ENCODE measurements around the gene HMCN1. TPM values are rescaled to one million over a fixed set of nuclear protein-coding genes. Genes with fewer than 3 reads are reported as not detected.
A peak's percentile ranks its signal among the peaks of the same experiment; 100 is the strongest.

HMCN1 gene
- total RNA-seq, 1 experiment from 2014 or later, result 0.31 TPM

GRCh38 chr1:185926588-185926987 is 192.4 kb downstream of the HMCN1 start:
- peak in 1 of 2 experiments; percentile 81 for DNase-seq
- intact Hi-C loops (cut with micrococcal nuclease; ENCODE audit: unreplicated experiment), result no loop called here
- no peaks in the 10 kb centered on the region for H3K27me3 ChIP-seq (ENCODE audit: insufficient read depth, low read depth)
- H3K79me2 ChIP-seq (ENCODE audit: low read depth), result no peaks in the 10 kb centered on the region
- H3K4me3 ChIP-seq, result no peak overlapping the region
- BruUV-seq (replicated peaks), result no TSS peak
- no peaks in the 10 kb centered on the region for H4K20me1 ChIP-seq (ENCODE audit: insufficient read depth)
- no peak overlapping the region for H3K27ac ChIP-seq
- peaks cover 6% of the 10 kb centered on the region; the same call in 1 of the 2 replicates for H3F3A ChIP-seq (ENCODE audit: insufficient read depth, low read depth)
- no peaks in the 10 kb centered on the region for H3K9me2 ChIP-seq (ENCODE audit: insufficient read depth)
- H2AFZ ChIP-seq, result 0 out of 2 replicates have a peak overlapping the region, but pooled peaks have one; percentile 29
- peak overlapping the region; percentile 26 for H3K4me2 ChIP-seq
- no peaks in the 10 kb centered on the region for H3K9me3 ChIP-seq (ENCODE audit: insufficient read depth, low read depth)
- H3K36me3 ChIP-seq (ENCODE audit: low read depth), result no peaks in the 10 kb centered on the region
- TF ChIP-seq EZH2 (IDR thresholded peaks at IDR 0.05; ENCODE audit: low read depth), result no peak
- TF ChIP-seq, protein P1, sequence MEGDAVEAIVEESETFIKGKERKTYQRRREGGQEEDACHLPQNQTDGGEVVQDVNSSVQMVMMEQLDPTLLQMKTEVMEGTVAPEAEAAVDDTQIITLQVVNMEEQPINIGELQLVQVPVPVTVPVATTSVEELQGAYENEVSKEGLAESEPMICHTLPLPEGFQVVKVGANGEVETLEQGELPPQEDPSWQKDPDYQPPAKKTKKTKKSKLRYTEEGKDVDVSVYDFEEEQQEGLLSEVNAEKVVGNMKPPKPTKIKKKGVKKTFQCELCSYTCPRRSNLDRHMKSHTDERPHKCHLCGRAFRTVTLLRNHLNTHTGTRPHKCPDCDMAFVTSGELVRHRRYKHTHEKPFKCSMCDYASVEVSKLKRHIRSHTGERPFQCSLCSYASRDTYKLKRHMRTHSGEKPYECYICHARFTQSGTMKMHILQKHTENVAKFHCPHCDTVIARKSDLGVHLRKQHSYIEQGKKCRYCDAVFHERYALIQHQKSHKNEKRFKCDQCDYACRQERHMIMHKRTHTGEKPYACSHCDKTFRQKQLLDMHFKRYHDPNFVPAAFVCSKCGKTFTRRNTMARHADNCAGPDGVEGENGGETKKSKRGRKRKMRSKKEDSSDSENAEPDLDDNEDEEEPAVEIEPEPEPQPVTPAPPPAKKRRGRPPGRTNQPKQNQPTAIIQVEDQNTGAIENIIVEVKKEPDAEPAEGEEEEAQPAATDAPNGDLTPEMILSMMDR (conservative IDR thresholded peaks at IDR 0.05), result no peak
- CTCF ChIA-PET, result no interaction called here
- peaks cover 14% of the 10 kb centered on the region for H3K4me1 ChIP-seq (replicated peaks; ENCODE audit: insufficient read depth)
- POLR2A ChIA-PET (ENCODE audit: unreplicated experiment), result no interaction called here

DNA sequence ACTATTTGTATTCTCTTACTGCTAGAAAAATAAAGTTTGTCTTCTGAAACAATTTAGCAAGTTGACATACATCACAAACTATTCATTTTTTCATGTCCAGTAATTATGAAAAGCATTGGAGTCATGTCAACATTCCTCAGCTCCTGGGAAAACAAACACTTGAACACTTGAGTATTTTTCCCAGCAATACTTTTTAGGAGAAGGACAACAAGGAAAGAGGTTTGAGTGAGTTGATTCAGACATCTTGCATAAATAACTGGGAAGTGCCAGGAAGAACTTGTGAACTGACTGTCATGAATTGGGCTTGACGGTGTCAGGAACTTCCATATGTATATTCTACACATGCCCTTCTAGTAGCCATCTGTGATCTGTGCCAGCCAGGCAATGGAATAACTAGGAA is 195.6 kb downstream of the HMCN1 start:
- Histone ChIP-seq H3K4me3 (no peak overlapping the region), H3K27ac (no peak overlapping the region), H2AFZ (no peak overlapping the region), H3K36me3 (ENCODE audit: low read depth) (no peaks in the 10 kb centered on the region), H3F3A (ENCODE audit: insufficient read depth, low read depth) (peaks cover 6% of the 10 kb centered on the region; the same call in 1 of the 2 replicates), H3K9me2 (ENCODE audit: insufficient read depth) (no peaks in the 10 kb centered on the region), H3K4me1 (replicated peaks; ENCODE audit: insufficient read depth) (peaks cover 14% of the 10 kb centered on the region), H3K9me3 (ENCODE audit: insufficient read depth, low read depth) (no peaks in the 10 kb centered on the region), H3K27me3 (ENCODE audit: insufficient read depth, low read depth) (no peaks in the 10 kb centered on the region), H3K79me2 (ENCODE audit: low read depth) (no peaks in the 10 kb centered on the region), H4K20me1 (ENCODE audit: insufficient read depth) (no peaks in the 10 kb centered on the region), H3K4me2 (no peak overlapping the region)
- TF ChIP-seq, protein P1 (conservative IDR thresholded peaks at IDR 0.05), result no peak
- TF ChIP-seq EZH2 (IDR thresholded peaks at IDR 0.05; ENCODE audit: low read depth), result no peak
- ChIA-PET POLR2A (ENCODE audit: unreplicated experiment) (interaction anchor here (0.5 kb wide), 1 partner anchor 1919 kb away, joined by 6 read pairs; no protein-coding TSS in a partner anchor), CTCF (no interaction called here)
- BruUV-seq (replicated peaks), result no TSS peak
- intact Hi-C loops (cut with micrococcal nuclease; ENCODE audit: unreplicated experiment), result no loop called here
- no peak for DNase-seq

DNA sequence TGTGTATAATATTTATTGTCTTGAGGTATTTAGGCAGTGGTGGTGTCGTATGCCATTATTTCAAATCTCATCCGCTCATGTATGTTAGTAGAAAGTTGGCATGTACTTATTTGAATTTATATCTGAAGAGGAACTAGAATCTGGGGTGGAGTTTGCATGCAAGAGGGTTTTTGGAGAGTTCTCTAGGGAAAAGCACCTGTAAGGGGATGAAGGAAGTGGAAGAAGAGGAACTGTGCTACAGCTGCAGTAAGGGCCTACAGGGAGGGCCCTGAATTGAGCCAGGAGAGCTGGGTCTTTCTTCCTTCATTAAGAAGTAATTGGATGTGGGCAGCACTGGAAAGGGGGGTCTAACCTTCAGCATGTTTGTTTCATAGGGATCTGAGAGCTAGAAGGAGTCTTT is 197.2 kb downstream of the HMCN1 start:
- BruUV-seq (replicated peaks), result no TSS peak
- Histone ChIP-seq H3K27me3 (ENCODE audit: insufficient read depth, low read depth) (no peaks in the 10 kb centered on the region), H2AFZ (no peak overlapping the region), H3K9me2 (ENCODE audit: insufficient read depth) (no peaks in the 10 kb centered on the region), H3K36me3 (ENCODE audit: low read depth) (no peaks in the 10 kb centered on the region), H3K4me3 (no peak overlapping the region), H3K4me2 (no peak overlapping the region), H4K20me1 (ENCODE audit: insufficient read depth) (no peaks in the 10 kb centered on the region), H3K4me1 (replicated peaks; ENCODE audit: insufficient read depth) (peaks cover 11% of the 10 kb centered on the region), H3F3A (ENCODE audit: insufficient read depth, low read depth) (peaks cover 6% of the 10 kb centered on the region; the same call in 1 of the 2 replicates), H3K27ac (no peak overlapping the region), H3K79me2 (ENCODE audit: low read depth) (no peaks in the 10 kb centered on the region), H3K9me3 (ENCODE audit: insufficient read depth, low read depth) (peaks cover under 1% of the 10 kb centered on the region; the same call in 1 of the 2 replicates)
- no peak for TF ChIP-seq EZH2 (IDR thresholded peaks at IDR 0.05; ENCODE audit: low read depth)
- TF ChIP-seq, protein P1 (conservative IDR thresholded peaks at IDR 0.05), result no peak
- ChIA-PET POLR2A (ENCODE audit: unreplicated experiment) (no interaction called here), CTCF (no interaction called here)
- intact Hi-C loops (cut with micrococcal nuclease; ENCODE audit: unreplicated experiment), result no loop called here
- DNase-seq, result no peak
